Parathyroid adenoma (tissue), 2 donors: ENCODE results near the gene KLRC3.
"Not testable (repeated sequence)": the region's sequence is repeated elsewhere in the genome, so short reads cannot be mapped to it uniquely, and the experiment has no call there.

Experiments used
- H2AFZ ChIP-seq: fragments of 300-600 bp; sonication (generic); one replicate; pipeline ENCODE4 v1.7.0; 2017; ENCODE audit warnings: antibody characterized with exemption, mild to moderate bottlenecking
- H3K27ac ChIP-seq: fragments of 300-600 bp; sonication (generic); one replicate; pipeline ENCODE4 v1.7.0; 2017
- H3K27me3 ChIP-seq: fragments of 300-600 bp; sonication (generic); one replicate; pipeline ENCODE4 v1.7.0; 2017; ENCODE audit warnings: low read length; ENCODE audit not compliant: control insufficient read depth, insufficient read depth
- H3K36me3 ChIP-seq: fragments of 300-600 bp; sonication (generic); one replicate; pipeline ENCODE4 v1.7.0; 2017; ENCODE audit warnings: low read length; ENCODE audit not compliant: control insufficient read depth, insufficient read depth
- H3K4me1 ChIP-seq: fragments of 300-600 bp; sonication (generic); one replicate; pipeline ENCODE4 v1.7.0; 2017; ENCODE audit warnings: control low read depth
- H3K4me2 ChIP-seq: fragments of 300-600 bp; sonication (generic); one replicate; pipeline ENCODE4 v1.7.0; 2017; ENCODE audit warnings: low read length
- H3K4me3 ChIP-seq: fragments of 300-600 bp; sonication (generic); one replicate; pipeline ENCODE4 v1.7.0; 2017; ENCODE audit warnings: low read depth, low read length
- H3K79me2 ChIP-seq: fragments of 300-600 bp; sonication (generic); one replicate; pipeline ENCODE4 v1.7.0; 2017; ENCODE audit warnings: control low read depth
- H3K9ac ChIP-seq: fragments of 300-600 bp; sonication (generic); one replicate; pipeline ENCODE4 v1.7.0; 2017; ENCODE audit warnings: mild to moderate bottlenecking
- H3K9me3 ChIP-seq: fragments of 300-600 bp; sonication (generic); one replicate; pipeline ENCODE4 v1.7.0; 2017; ENCODE audit warnings: low read length; ENCODE audit not compliant: control insufficient read depth
- TF ChIP-seq, protein P1 (sequence below): fragments of 300-600 bp; sonication (generic); IDR thresholded peaks from one replicate; pipeline ENCODE4 v1.7.0; 2017; ENCODE audit warnings: antibody characterized with exemption, mild to moderate bottlenecking
- donor health status: primary hyperparathyroidism.

The KLRC3 gene

DNA sequence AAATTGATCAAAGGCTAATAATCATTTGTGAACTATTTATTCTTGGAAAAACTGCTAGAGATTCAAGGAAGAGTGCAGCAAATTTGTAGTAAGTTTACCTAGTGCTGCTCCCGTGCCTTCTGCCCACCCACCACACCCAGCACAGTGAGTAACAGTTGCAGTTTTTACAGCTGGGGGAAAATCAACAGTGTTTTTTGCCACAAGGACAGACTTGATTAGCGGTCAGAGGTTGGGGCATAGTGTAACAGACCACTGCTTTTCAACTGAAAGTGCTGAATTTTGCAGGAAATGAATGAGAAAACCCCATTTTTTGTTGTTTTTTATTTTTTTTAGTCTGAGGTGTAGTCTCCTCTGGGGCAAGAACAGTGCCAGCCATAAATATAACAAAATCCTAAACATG, 23.1 kb downstream of the KLRC3 start:
- TF ChIP-seq, protein P1, sequence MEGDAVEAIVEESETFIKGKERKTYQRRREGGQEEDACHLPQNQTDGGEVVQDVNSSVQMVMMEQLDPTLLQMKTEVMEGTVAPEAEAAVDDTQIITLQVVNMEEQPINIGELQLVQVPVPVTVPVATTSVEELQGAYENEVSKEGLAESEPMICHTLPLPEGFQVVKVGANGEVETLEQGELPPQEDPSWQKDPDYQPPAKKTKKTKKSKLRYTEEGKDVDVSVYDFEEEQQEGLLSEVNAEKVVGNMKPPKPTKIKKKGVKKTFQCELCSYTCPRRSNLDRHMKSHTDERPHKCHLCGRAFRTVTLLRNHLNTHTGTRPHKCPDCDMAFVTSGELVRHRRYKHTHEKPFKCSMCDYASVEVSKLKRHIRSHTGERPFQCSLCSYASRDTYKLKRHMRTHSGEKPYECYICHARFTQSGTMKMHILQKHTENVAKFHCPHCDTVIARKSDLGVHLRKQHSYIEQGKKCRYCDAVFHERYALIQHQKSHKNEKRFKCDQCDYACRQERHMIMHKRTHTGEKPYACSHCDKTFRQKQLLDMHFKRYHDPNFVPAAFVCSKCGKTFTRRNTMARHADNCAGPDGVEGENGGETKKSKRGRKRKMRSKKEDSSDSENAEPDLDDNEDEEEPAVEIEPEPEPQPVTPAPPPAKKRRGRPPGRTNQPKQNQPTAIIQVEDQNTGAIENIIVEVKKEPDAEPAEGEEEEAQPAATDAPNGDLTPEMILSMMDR = no peak
- Histone ChIP-seq H3K4me2 (no peak overlapping the region), H3K36me3 (no peaks in the 10 kb centered on the region), H3K9ac (no peak overlapping the region), H3K9me3 (no peaks in the 10 kb centered on the region), H3K4me1 (no peaks in the 10 kb centered on the region), H3K27ac (no peak overlapping the region), H2AFZ (no peak overlapping the region), H3K27me3 (no peaks in the 10 kb centered on the region), H3K79me2 (no peaks in the 10 kb centered on the region), H3K4me3 (no peak overlapping the region)

DNA sequence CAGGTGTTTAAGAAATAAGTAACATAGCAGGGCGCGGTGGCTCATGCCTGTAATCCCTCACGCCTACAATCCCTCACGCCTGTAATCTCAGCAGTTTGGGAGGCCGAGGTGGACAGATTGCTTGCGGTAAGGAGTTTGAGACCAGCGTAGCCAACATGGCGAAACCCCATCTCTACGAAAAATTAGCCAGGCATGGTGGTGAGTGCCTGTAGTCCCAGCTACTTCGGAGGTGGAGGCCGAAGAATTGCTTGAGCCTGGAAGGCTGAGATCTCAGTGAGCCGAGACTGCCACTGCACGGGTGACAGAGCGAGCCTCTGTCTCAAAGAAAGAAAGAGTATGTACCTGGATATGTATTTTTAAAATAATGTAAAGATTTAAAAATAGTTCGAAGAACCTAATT, 24.2 kb downstream of the KLRC3 start:
- H3K79me2 ChIP-seq, H3K36me3 ChIP-seq, H2AFZ ChIP-seq, H3K4me3 ChIP-seq, H3K27ac ChIP-seq, H3K9me3 ChIP-seq, H3K27me3 ChIP-seq, H3K9ac ChIP-seq, H3K4me1 ChIP-seq, H3K4me2 ChIP-seq: not testable (repeated sequence)

DNA sequence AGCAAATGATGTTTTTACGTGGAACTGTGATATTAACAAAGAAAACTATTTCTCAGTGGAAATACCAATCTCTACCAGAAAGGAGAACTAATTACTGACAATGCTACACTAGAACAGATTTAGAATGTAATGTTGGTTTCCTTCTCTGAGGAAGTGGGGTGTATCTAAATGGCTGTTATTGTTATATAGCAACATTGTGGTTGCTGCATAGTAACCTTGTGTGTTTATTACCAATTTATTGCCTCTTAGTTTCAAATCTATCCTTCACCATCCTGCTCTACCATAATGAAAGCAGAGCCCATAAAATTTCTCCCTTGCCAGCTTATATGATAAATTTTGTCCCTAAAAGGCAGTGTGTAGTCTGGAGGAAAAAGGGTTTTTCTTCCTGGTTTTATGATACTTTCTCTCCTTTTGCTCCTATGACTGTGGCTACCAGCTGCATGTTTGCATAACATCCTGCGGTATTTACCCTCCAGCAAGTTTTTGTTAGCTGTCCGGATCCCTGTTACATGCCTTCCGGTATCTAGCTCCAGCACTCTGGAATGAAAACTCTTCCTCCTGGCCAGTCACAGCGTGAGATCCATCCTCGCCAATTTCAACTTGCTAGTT, 24.9 kb downstream of the KLRC3 start:
- Histone ChIP-seq H3K79me2 (no peaks in the 10 kb centered on the region), H3K9me3 (no peaks in the 10 kb centered on the region), H3K4me3 (no peak overlapping the region), H3K4me2 (no peak overlapping the region), H3K4me1 (no peaks in the 10 kb centered on the region), H3K27ac (no peak overlapping the region), H3K36me3 (no peaks in the 10 kb centered on the region), H3K27me3 (no peaks in the 10 kb centered on the region), H3K9ac (no peak overlapping the region), H2AFZ (no peak overlapping the region)
- TF ChIP-seq, protein P1 = no peak

DNA sequence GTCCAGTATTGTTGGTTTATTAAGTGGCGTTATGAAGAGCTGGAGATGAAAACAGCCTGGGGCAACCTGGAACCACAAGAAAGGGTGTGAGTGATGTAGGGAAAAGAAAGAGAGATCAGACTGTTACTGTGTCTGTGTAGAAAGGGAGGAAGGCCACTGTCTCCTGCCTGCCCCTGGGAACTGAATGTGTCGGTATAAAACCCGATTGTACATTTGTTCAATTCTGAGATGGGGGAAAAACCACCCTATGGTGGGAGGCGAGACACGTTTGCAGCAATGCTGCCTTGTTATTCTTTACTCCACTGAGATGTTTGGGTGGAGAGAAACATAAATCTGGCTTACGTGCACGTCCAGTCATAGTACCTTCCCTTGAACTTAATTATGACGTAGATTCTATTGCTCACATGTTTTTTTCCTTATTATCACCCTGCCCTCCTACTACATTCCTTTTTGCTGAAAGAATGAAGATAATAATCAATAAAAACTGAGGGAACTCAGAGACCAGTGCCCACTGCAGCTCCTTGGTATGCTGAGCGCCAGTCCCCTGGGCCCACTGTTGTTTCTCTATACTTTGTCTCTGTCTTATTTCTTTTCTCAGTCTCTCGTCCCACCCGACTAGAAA, 25.8 kb downstream of the KLRC3 start:
- H2AFZ ChIP-seq, H3K4me1 ChIP-seq, H3K9me3 ChIP-seq, H3K4me2 ChIP-seq, H3K9ac ChIP-seq, H3K4me3 ChIP-seq, H3K79me2 ChIP-seq, H3K36me3 ChIP-seq, H3K27me3 ChIP-seq, H3K27ac ChIP-seq: not testable (repeated sequence)

DNA sequence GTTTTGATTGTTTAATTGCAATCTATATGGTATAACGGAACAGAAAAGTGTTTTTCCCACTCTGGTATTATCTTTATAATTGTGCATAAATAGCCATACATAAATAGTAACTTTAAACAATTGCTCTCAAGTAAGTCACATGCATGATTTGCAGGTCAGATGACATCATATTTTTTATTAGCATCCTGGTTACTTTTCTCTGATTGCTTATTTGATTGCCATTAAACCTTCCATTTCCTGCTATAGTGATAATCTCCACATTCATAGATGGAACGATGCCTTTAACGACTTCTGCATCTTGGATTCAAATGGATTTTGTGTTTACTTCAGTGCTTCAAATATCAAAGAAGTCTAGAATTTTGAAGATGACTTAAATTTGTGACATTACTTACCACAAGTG, 27.1 kb downstream of the KLRC3 start:
- Histone ChIP-seq H3K36me3 (no peaks in the 10 kb centered on the region), H3K4me2 (no peak overlapping the region), H2AFZ (no peak overlapping the region), H3K79me2 (no peaks in the 10 kb centered on the region), H3K4me3 (no peak overlapping the region), H3K27ac (no peak overlapping the region), H3K27me3 (no peaks in the 10 kb centered on the region), H3K4me1 (no peaks in the 10 kb centered on the region), H3K9me3 (no peaks in the 10 kb centered on the region), H3K9ac (no peak overlapping the region)
- TF ChIP-seq, protein P1 = no peak
